Measurements from ENCODE around the gene VSTM4. TPM values are rescaled to one million over a fixed set of nuclear protein-coding genes. Genes with fewer than 3 reads are reported as not detected.

VSTM4 gene
- total RNA-seq, 1 experiment from 2014 or later, result not detected

DNA sequence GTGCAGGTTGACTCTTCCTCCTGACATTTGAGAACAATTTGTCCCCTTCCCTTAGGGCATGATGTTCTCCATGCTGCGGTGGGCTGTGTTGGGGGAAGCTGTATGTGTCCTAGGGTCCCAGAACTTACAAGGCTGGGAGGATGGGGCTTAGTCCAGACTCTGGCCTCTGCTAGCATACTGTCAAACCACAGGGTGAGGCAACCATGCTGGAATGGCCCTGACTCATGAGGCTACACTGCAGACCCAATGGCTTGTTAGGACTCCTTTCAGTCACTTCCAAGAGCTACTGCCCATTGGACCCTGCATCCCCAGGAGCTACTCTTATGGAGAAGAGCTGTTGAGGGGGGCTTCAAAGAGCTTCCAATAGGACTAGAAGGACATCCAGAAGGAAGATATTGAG lies 38.6 kb upstream of the VSTM4 start:
- no peaks in the 10 kb centered on the region for H3K4me1 Mint-ChIP-seq (ENCODE audit: low read depth, unreplicated experiment)
- CTCF ChIA-PET, result interaction anchor here (0.9 kb wide), 1 partner anchor 11 kb away, joined by 3 read pairs; no protein-coding TSS in a partner anchor
- DNase-seq, result no peak
- Histone ChIP-seq H3K36me3 (ENCODE audit: control insufficient read depth, insufficient read depth, low read length) (no peaks in the 10 kb centered on the region), H3K27me3 (replicated peaks; ENCODE audit: control insufficient read depth, insufficient read depth, low read length) (no peaks in the 10 kb centered on the region; the same call in none of the 2 replicates), H3K4me3 (ENCODE audit: low read depth, low read length) (no peak overlapping the region), H3K9me3 (no peaks in the 10 kb centered on the region), H3K4me1 (no peaks in the 10 kb centered on the region)
- intact Hi-C loops (cut with micrococcal nuclease; ENCODE audit: unreplicated experiment), result no loop called here
- H3K4me3 Mint-ChIP-seq (ENCODE audit: unreplicated experiment), result no peak overlapping the region
- BruUV-seq (replicated peaks), result no TSS peak
- no peak overlapping the region for H3K27ac Mint-ChIP-seq (ENCODE audit: unreplicated experiment)
- TF ChIP-seq, protein P1, sequence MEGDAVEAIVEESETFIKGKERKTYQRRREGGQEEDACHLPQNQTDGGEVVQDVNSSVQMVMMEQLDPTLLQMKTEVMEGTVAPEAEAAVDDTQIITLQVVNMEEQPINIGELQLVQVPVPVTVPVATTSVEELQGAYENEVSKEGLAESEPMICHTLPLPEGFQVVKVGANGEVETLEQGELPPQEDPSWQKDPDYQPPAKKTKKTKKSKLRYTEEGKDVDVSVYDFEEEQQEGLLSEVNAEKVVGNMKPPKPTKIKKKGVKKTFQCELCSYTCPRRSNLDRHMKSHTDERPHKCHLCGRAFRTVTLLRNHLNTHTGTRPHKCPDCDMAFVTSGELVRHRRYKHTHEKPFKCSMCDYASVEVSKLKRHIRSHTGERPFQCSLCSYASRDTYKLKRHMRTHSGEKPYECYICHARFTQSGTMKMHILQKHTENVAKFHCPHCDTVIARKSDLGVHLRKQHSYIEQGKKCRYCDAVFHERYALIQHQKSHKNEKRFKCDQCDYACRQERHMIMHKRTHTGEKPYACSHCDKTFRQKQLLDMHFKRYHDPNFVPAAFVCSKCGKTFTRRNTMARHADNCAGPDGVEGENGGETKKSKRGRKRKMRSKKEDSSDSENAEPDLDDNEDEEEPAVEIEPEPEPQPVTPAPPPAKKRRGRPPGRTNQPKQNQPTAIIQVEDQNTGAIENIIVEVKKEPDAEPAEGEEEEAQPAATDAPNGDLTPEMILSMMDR (IDR thresholded peaks at IDR 0.05; ENCODE audit: insufficient read depth in 1 of 2, low read depth in 1 of 2, low read length in 1 of 2, severe bottlenecking in 1 of 2, unreplicated experiment in 1 of 2), result no peak
- peaks cover 41% of the 10 kb centered on the region for H3K27me3 Mint-ChIP-seq (ENCODE audit: insufficient read depth, unreplicated experiment)
- POLR2A ChIA-PET, result no interaction called here
- no peaks in the 10 kb centered on the region for H3K9me3 Mint-ChIP-seq (ENCODE audit: unreplicated experiment)
- no peaks in the 10 kb centered on the region for H3K36me3 Mint-ChIP-seq (ENCODE audit: insufficient read depth, unreplicated experiment)

GRCh38 chr10:49153115-49153514 lies 37.8 kb upstream of the VSTM4 start:
- no peak overlapping the region for H3K4me3 Mint-ChIP-seq (ENCODE audit: unreplicated experiment)
- H3K9me3 Mint-ChIP-seq (ENCODE audit: unreplicated experiment), result no peaks in the 10 kb centered on the region
- no peaks in the 10 kb centered on the region for H3K4me1 ChIP-seq
- no peak overlapping the region for H3K27ac Mint-ChIP-seq (ENCODE audit: unreplicated experiment)
- ChIA-PET CTCF (no interaction called here), POLR2A (no interaction called here)
- 0 out of 2 replicates have a peak, but pooled peaks cover 3% of the 10 kb centered on the region for H3K9me3 ChIP-seq
- no peak overlapping the region for H3K4me3 ChIP-seq (ENCODE audit: low read depth, low read length)
- H3K36me3 Mint-ChIP-seq (ENCODE audit: insufficient read depth, unreplicated experiment), result no peaks in the 10 kb centered on the region
- BruUV-seq (replicated peaks), result no TSS peak
- no peaks in the 10 kb centered on the region for H3K4me1 Mint-ChIP-seq (ENCODE audit: low read depth, unreplicated experiment)
- H3K27me3 ChIP-seq (replicated peaks; ENCODE audit: control insufficient read depth, insufficient read depth, low read length), result no peaks in the 10 kb centered on the region; the same call in none of the 2 replicates
- intact Hi-C loops (cut with micrococcal nuclease; ENCODE audit: unreplicated experiment), result no loop called here
- peaks cover 41% of the 10 kb centered on the region for H3K27me3 Mint-ChIP-seq (ENCODE audit: insufficient read depth, unreplicated experiment)
- TF ChIP-seq, protein P1 (IDR thresholded peaks at IDR 0.05; ENCODE audit: insufficient read depth in 1 of 2, low read depth in 1 of 2, low read length in 1 of 2, severe bottlenecking in 1 of 2, unreplicated experiment in 1 of 2), result no peak
- no peaks in the 10 kb centered on the region for H3K36me3 ChIP-seq (ENCODE audit: control insufficient read depth, insufficient read depth, low read length)
- DNase-seq, result no peak

GRCh38 chr10:49152663-49153062 lies 37.3 kb upstream of the VSTM4 start:
- POLR2A ChIA-PET, result no interaction called here
- CTCF ChIA-PET, result interaction anchor here (1.2 kb wide), 1 partner anchor 9 kb away, joined by 3 read pairs; no protein-coding TSS in a partner anchor
- Mint-ChIP-seq H3K9me3 (ENCODE audit: unreplicated experiment) (no peaks in the 10 kb centered on the region), H3K4me3 (ENCODE audit: unreplicated experiment) (no peak overlapping the region), H3K27ac (ENCODE audit: unreplicated experiment) (no peak overlapping the region), H3K4me1 (ENCODE audit: low read depth, unreplicated experiment) (no peaks in the 10 kb centered on the region), H3K36me3 (ENCODE audit: insufficient read depth, unreplicated experiment) (no peaks in the 10 kb centered on the region), H3K27me3 (ENCODE audit: insufficient read depth, unreplicated experiment) (peaks cover 41% of the 10 kb centered on the region)
- Histone ChIP-seq H3K4me3 (ENCODE audit: low read depth, low read length) (no peak overlapping the region), H3K4me1 (no peaks in the 10 kb centered on the region), H3K9me3 (0 out of 2 replicates have a peak, but pooled peaks cover 5% of the 10 kb centered on the region), H3K27me3 (replicated peaks; ENCODE audit: control insufficient read depth, insufficient read depth, low read length) (no peaks in the 10 kb centered on the region; the same call in none of the 2 replicates), H3K36me3 (ENCODE audit: control insufficient read depth, insufficient read depth, low read length) (no peaks in the 10 kb centered on the region)
- no peak for DNase-seq
- TF ChIP-seq, protein P1 (IDR thresholded peaks at IDR 0.05; ENCODE audit: insufficient read depth in 1 of 2, low read depth in 1 of 2, low read length in 1 of 2, severe bottlenecking in 1 of 2, unreplicated experiment in 1 of 2), result no peak
- no TSS peak for BruUV-seq (replicated peaks)
- intact Hi-C loops (cut with micrococcal nuclease; ENCODE audit: unreplicated experiment), result no loop called here
